Mucosa of gallbladder (tissue), 1 donor: ENCODE measurements around the gene RB1. TPM values are rescaled to one million over a fixed set of nuclear protein-coding genes. Genes with fewer than 3 reads are reported as not detected.

Source experiments
- total RNA-seq: library from RNA; stranded (reverse); gene quantifications from one replicate; pipeline ENCODE4 v1.2.1, GENCODE V29; 2021
- donor health status: DM: no; HTN: no; CAD: no.

Gene RB1
- total RNA-seq, 1 donor from 2014 or later, result 37.8 TPM

Other genes starting within 250 kb of the RB1 start
- gene MED4, start 208.6 kb upstream of the RB1 start, total RNA-seq, result 36.5 TPM
- gene ITM2B, start 70.5 kb upstream of the RB1 start, total RNA-seq, result 791 TPM
- 34.9 TPM for gene LPAR6, start 109.4 kb downstream of the RB1 start, total RNA-seq
- 18.3 TPM for gene RCBTB2, start 229.3 kb downstream of the RB1 start, total RNA-seq